HT1080 (cell line): ENCODE data around the gene ENOX1. TPM values are rescaled to one million over a fixed set of nuclear protein-coding genes. Genes with fewer than 3 reads are reported as not detected.

ENCODE experiments used
- DNase-seq: peaks from one replicate; pipeline ENCODE4 v3.0.0-alpha.2; 2015; ENCODE audit warnings: low read depth
- total RNA-seq: library from RNA; depleted of rRNA; stranded (reverse); fragments of >200 nt; shearing (Covaris generic); gene quantifications from 2 replicates; pipeline ENCODE4 v1.2.3, GENCODE V29; 2014

ENOX1 gene
- total RNA-seq, 1 experiment from 2014 or later = 3.2 TPM

GRCh38 chr13:43390619-43391018 is 396.2 kb downstream of the ENOX1 start:
- DNase-seq = no peak

GRCh38 chr13:43389983-43390382 is 396.8 kb downstream of the ENOX1 start:
- DNase-seq = no peak

- DNase-seq = no peak
These were observed 397.2 kb downstream of the ENOX1 start for GRCh38 chr13:43389573-43389972.

- DNase-seq = no peak
These were observed 398.3 kb downstream of the ENOX1 start for GRCh38 chr13:43388282-43389034.

GRCh38 chr13:43387880-43388279 is 398.9 kb downstream of the ENOX1 start:
- no peak for DNase-seq

GRCh38 chr13:43383498-43384165 is 403.1 kb downstream of the ENOX1 start:
- no peak for DNase-seq

- no peak for DNase-seq
These were observed 407.0 kb downstream of the ENOX1 start for GRCh38 chr13:43379738-43380137.

- DNase-seq = peak; percentile 38
These were observed 408.8 kb downstream of the ENOX1 start for GRCh38 chr13:43377973-43378372.

GRCh38 chr13:43377149-43377548 is 409.6 kb downstream of the ENOX1 start:
- DNase-seq = no peak

GRCh38 chr13:43376596-43376995 is 410.2 kb downstream of the ENOX1 start:
- no peak for DNase-seq

GRCh38 chr13:43375797-43376465 is 410.8 kb downstream of the ENOX1 start:
- no peak for DNase-seq

- peak; percentile 83 for DNase-seq
These were observed 412.2 kb downstream of the ENOX1 start for GRCh38 chr13:43374621-43375020.

GRCh38 chr13:43373400-43373799 is 413.4 kb downstream of the ENOX1 start:
- DNase-seq = no peak

- no peak for DNase-seq
These were observed 415.9 kb downstream of the ENOX1 start for GRCh38 chr13:43370842-43371241.

- DNase-seq = no peak
These were observed 417.5 kb downstream of the ENOX1 start for GRCh38 chr13:43369319-43369718.

- no peak for DNase-seq
These were observed 418.8 kb downstream of the ENOX1 start for GRCh38 chr13:43368003-43368402.

GRCh38 chr13:43365039-43365344 is 421.8 kb downstream of the ENOX1 start:
- no peak for DNase-seq

GRCh38 chr13:43364210-43365038 is 422.3 kb downstream of the ENOX1 start:
- DNase-seq = peak; percentile 59

- DNase-seq = no peak
These were observed 423.4 kb downstream of the ENOX1 start for GRCh38 chr13:43363156-43363953.

GRCh38 chr13:43362556-43362955 is 424.2 kb downstream of the ENOX1 start:
- DNase-seq = no peak
